Stimulated activated naive CD8-positive, alpha-beta T cell treated with anti-CD3 and anti-CD28 coated beads, Interleukin-15, amount 100 ng/mL, for 72 hours (primary cell): ENCODE results near the gene FOXO3.

ENCODE experiments used
- ATAC-seq: fragments of 150-1000 bp; cut with Tn5 transposase; 2 replicates; pipeline ENCODE4 v1.10.0; 2021; ENCODE audit warnings: mild to moderate bottlenecking, moderate library complexity
- DNase-seq, 2 donors: peaks; one replicate each; pipeline ENCODE4 v3.0.0; 2021 to 2022
- H3K27ac Mint-ChIP-seq, 2 donors: one replicate each; pipeline ENCODE4 v1.8.0; 2022; ENCODE audit warnings: mild to moderate bottlenecking in 2 of 2, mixed read lengths in 2 of 2, moderate library complexity in 2 of 2
- H3K27me3 Mint-ChIP-seq: one replicate; pipeline ENCODE4 v1.8.0; 2022; ENCODE audit warnings: mixed read lengths
- H3K4me1 Mint-ChIP-seq: one replicate; pipeline ENCODE4 v1.8.0; 2022; ENCODE audit warnings: mild to moderate bottlenecking, mixed read lengths
- H3K4me3 Mint-ChIP-seq, 2 donors: one replicate each; pipeline ENCODE4 v1.8.0; 2022; ENCODE audit warnings: mild to moderate bottlenecking in 2 of 2, mixed read lengths in 2 of 2, moderate library complexity in 1 of 2
- H3K9me3 Mint-ChIP-seq, 2 donors: one replicate each; pipeline ENCODE4 v1.8.0; 2022; ENCODE audit warnings: mixed read lengths in 2 of 2

FOXO3 gene

GRCh38 chr6:108596956-108597355 lies 36.2 kb downstream of the FOXO3 start:
- no peak overlapping the region for H3K4me3 Mint-ChIP-seq
- H3K9me3 Mint-ChIP-seq, result no peaks in the 10 kb centered on the region
- no peak for DNase-seq
- no peak for ATAC-seq
- peaks cover 31% of the 10 kb centered on the region for H3K4me1 Mint-ChIP-seq
- H3K27ac Mint-ChIP-seq, result no peak overlapping the region
- H3K27me3 Mint-ChIP-seq, result no peaks in the 10 kb centered on the region

- peaks cover 23% of the 10 kb centered on the region for H3K4me1 Mint-ChIP-seq
- DNase-seq (no peak), ATAC-seq (no peak)
- H3K4me3 Mint-ChIP-seq, result no peak overlapping the region
- H3K9me3 Mint-ChIP-seq, result no peaks in the 10 kb centered on the region
- no peak overlapping the region for H3K27ac Mint-ChIP-seq
- H3K27me3 Mint-ChIP-seq, result no peaks in the 10 kb centered on the region
Observed at GRCh38 chr6:108597572-108598304, 37.0 kb downstream of the FOXO3 start.

GRCh38 chr6:108598305-108598863 lies 37.7 kb downstream of the FOXO3 start:
- Mint-ChIP-seq H3K4me1 (peaks cover 20% of the 10 kb centered on the region), H3K4me3 (no peak overlapping the region), H3K27me3 (no peaks in the 10 kb centered on the region), H3K27ac (peak overlapping the region in 1 of 2 donors; percentile 65), H3K9me3 (no peaks in the 10 kb centered on the region)
- ATAC-seq (peak; percentile 96), DNase-seq (peak in 1 of 2 donors; percentile 30)

GRCh38 chr6:108604156-108604555 lies 43.4 kb downstream of the FOXO3 start:
- DNase-seq (no peak), ATAC-seq (no peak)
- no peak overlapping the region for H3K4me3 Mint-ChIP-seq
- no peaks in the 10 kb centered on the region for H3K9me3 Mint-ChIP-seq
- H3K27me3 Mint-ChIP-seq, result no peaks in the 10 kb centered on the region
- H3K27ac Mint-ChIP-seq, result no peak overlapping the region
- H3K4me1 Mint-ChIP-seq, result peaks cover 13% of the 10 kb centered on the region

- Mint-ChIP-seq H3K9me3 (no peaks in the 10 kb centered on the region), H3K4me1 (peaks cover 27% of the 10 kb centered on the region), H3K27ac (no peak overlapping the region), H3K4me3 (no peak overlapping the region), H3K27me3 (no peaks in the 10 kb centered on the region)
- no peak for ATAC-seq
- no peak for DNase-seq
Observed at GRCh38 chr6:108606250-108606690, 45.6 kb downstream of the FOXO3 start.

- no peak overlapping the region for H3K4me3 Mint-ChIP-seq
- H3K4me1 Mint-ChIP-seq, result peaks cover 22% of the 10 kb centered on the region
- no peak for DNase-seq
- no peaks in the 10 kb centered on the region for H3K27me3 Mint-ChIP-seq
- no peak for ATAC-seq
- peaks cover 9 to 15% of the 10 kb centered on the region in 2 donors for H3K9me3 Mint-ChIP-seq
- H3K27ac Mint-ChIP-seq, result no peak overlapping the region
Observed at GRCh38 chr6:108608453-108609275, 47.9 kb downstream of the FOXO3 start.

GRCh38 chr6:108609276-108609769 lies 48.6 kb downstream of the FOXO3 start:
- no peak for ATAC-seq
- H3K27me3 Mint-ChIP-seq, result no peaks in the 10 kb centered on the region
- no peak overlapping the region for H3K4me3 Mint-ChIP-seq
- no peak for DNase-seq
- peaks cover 22% of the 10 kb centered on the region for H3K4me1 Mint-ChIP-seq
- H3K9me3 Mint-ChIP-seq, result peaks cover 9 to 17% of the 10 kb centered on the region in 2 donors
- H3K27ac Mint-ChIP-seq, result no peak overlapping the region

- Mint-ChIP-seq H3K27ac (no peak overlapping the region), H3K27me3 (no peaks in the 10 kb centered on the region), H3K9me3 (peaks cover 9 to 17% of the 10 kb centered on the region in 2 donors), H3K4me1 (peaks cover 23% of the 10 kb centered on the region), H3K4me3 (no peak overlapping the region)
- ATAC-seq (no peak), DNase-seq (no peak)
Observed at GRCh38 chr6:108610270-108610839, 49.6 kb downstream of the FOXO3 start.

- peaks cover 28% of the 10 kb centered on the region for H3K4me1 Mint-ChIP-seq
- no peak for ATAC-seq
- peaks cover 9 to 17% of the 10 kb centered on the region in 2 donors for H3K9me3 Mint-ChIP-seq
- no peak overlapping the region for H3K27ac Mint-ChIP-seq
- H3K4me3 Mint-ChIP-seq, result no peak overlapping the region
- H3K27me3 Mint-ChIP-seq, result no peaks in the 10 kb centered on the region
- no peak for DNase-seq
Observed at GRCh38 chr6:108610957-108611586, 50.4 kb downstream of the FOXO3 start.

GRCh38 chr6:108612852-108613251 lies 52.1 kb downstream of the FOXO3 start:
- DNase-seq, result no peak
- H3K27me3 Mint-ChIP-seq, result no peaks in the 10 kb centered on the region
- peaks cover 9 to 17% of the 10 kb centered on the region in 2 donors for H3K9me3 Mint-ChIP-seq
- no peak for ATAC-seq
- peaks cover 28% of the 10 kb centered on the region for H3K4me1 Mint-ChIP-seq
- H3K27ac Mint-ChIP-seq, result peak overlapping the region in 1 of 2 donors; percentile 74
- no peak overlapping the region for H3K4me3 Mint-ChIP-seq

GRCh38 chr6:108616544-108616943 lies 55.8 kb downstream of the FOXO3 start:
- no peak for ATAC-seq
- Mint-ChIP-seq H3K4me1 (peaks cover 24% of the 10 kb centered on the region), H3K9me3 (peaks cover 9 to 17% of the 10 kb centered on the region in 2 donors), H3K27ac (no peak overlapping the region), H3K4me3 (no peak overlapping the region), H3K27me3 (no peaks in the 10 kb centered on the region)
- DNase-seq, result no peak

GRCh38 chr6:108616973-108617372 lies 56.3 kb downstream of the FOXO3 start:
- Mint-ChIP-seq H3K27me3 (no peaks in the 10 kb centered on the region), H3K4me1 (peaks cover 29% of the 10 kb centered on the region), H3K4me3 (no peak overlapping the region), H3K9me3 (peaks cover 9 to 14% of the 10 kb centered on the region in 2 donors), H3K27ac (no peak overlapping the region)
- DNase-seq (no peak), ATAC-seq (no peak)

- peaks cover 0 to 1% of the 10 kb centered on the region in 2 donors for H3K9me3 Mint-ChIP-seq
- no peak overlapping the region for H3K27ac Mint-ChIP-seq
- ATAC-seq, result peak; percentile 31
- H3K4me3 Mint-ChIP-seq, result no peak overlapping the region
- peaks cover 40% of the 10 kb centered on the region for H3K4me1 Mint-ChIP-seq
- H3K27me3 Mint-ChIP-seq, result no peaks in the 10 kb centered on the region
- no peak for DNase-seq
Observed at GRCh38 chr6:108618623-108619152, 58.0 kb downstream of the FOXO3 start.

- no peak for ATAC-seq
- peaks cover 40% of the 10 kb centered on the region for H3K4me1 Mint-ChIP-seq
- H3K4me3 Mint-ChIP-seq, result no peak overlapping the region
- H3K9me3 Mint-ChIP-seq, result no peaks in the 10 kb centered on the region
- no peaks in the 10 kb centered on the region for H3K27me3 Mint-ChIP-seq
- no peak for DNase-seq
- H3K27ac Mint-ChIP-seq, result no peak overlapping the region
Observed at GRCh38 chr6:108619431-108620197, 58.9 kb downstream of the FOXO3 start.
